B cell (primary cell): ENCODE measurements around the gene SPECC1L. TPM values are rescaled to one million over a fixed set of nuclear protein-coding genes. Genes with fewer than 3 reads are reported as not detected.

Source experiments
- ATAC-seq: fragments of 200-7000 bp; cut with Tn5 transposase; one replicate; pipeline ENCODE4 v1.10.0; 2021; ENCODE audit warnings: low read depth, mild to moderate bottlenecking, moderate number of reproducible peaks, moderate library complexity
- CTCF ChIA-PET: fragments of 350-600 bp; sonication (Branson Sonifier 250); formaldehyde crosslinking; loops from one replicate; lab custom pipeline; 2021; ENCODE audit warnings: antibody characterized with exemption, inconsistent platforms; lab: Charles Lee
- POLR2A ChIA-PET: fragments of 350-600 bp; sonication (Branson Sonifier 250); formaldehyde crosslinking; loops from one replicate; lab custom pipeline; 2021; ENCODE audit warnings: antibody characterized with exemption; lab: Charles Lee
- DNase-seq: peaks from one replicate; pipeline ENCODE4 v3.0.0; 2013
- H2AFZ ChIP-seq: 2 replicates; pipeline ENCODE4 v1.6.1; 2012; ENCODE audit warnings: mild to moderate bottlenecking, low read depth, low read length; ENCODE audit not compliant: insufficient read depth, poor library complexity, severe bottlenecking
- H3K27ac ChIP-seq, 2 donors: 1 replicate in 1 of 2; 2 replicates in 1 of 2; pipeline ENCODE4 v1.5.1; 2012 to 2013; ENCODE audit warnings: low read length in 2 of 2, mild to moderate bottlenecking in 2 of 2, moderate library complexity in 1 of 2
- H3K27me3 ChIP-seq, 4 experiments: fragments of 200-600 bp in 1 of 4; sonication (generic) in 1 of 4; replicated peaks in 1 of 4; 1 replicate in 2 of 4; 2 replicates in 2 of 4; pipeline versions ENCODE4 v1.6.1 to v1.7.0; 2013 to 2016; ENCODE audit warnings: low read length in 3 of 4, mild to moderate bottlenecking in 2 of 4, mixed read lengths in 1 of 4, moderate library complexity in 1 of 4; ENCODE audit not compliant: insufficient read depth in 4 of 4, control insufficient read depth in 3 of 4; ENCODE audit errors: control extremely low read depth in 1 of 4
- H3K36me3 ChIP-seq, 2 experiments: replicated peaks in 1 of 2; 1 replicate in 1 of 2; 2 replicates in 1 of 2; pipeline versions ENCODE4 v1.6.1 to v1.7.1; 2013; ENCODE audit warnings: low read length in 1 of 2; ENCODE audit not compliant: insufficient read depth in 2 of 2, control insufficient read depth in 1 of 2; ENCODE audit errors: control extremely low read depth in 1 of 2, extremely low read depth in 1 of 2
- H3K4me1 ChIP-seq, 2 donors: fragments of 200-600 bp in 1 of 2; sonication (generic) in 1 of 2; 1 replicate in 1 of 2; 2 replicates in 1 of 2; pipeline versions ENCODE4 v1.5.1 to v1.6.1; 2013 to 2017; ENCODE audit warnings: low read length in 2 of 2; ENCODE audit not compliant: control insufficient read depth in 2 of 2, insufficient read depth in 2 of 2
- H3K4me2 ChIP-seq: replicated peaks from 2 replicates; pipeline ENCODE3; 2012; ENCODE audit warnings: mild to moderate bottlenecking, low read depth, low read length; ENCODE audit not compliant: poor library complexity, severe bottlenecking
- H3K4me3 ChIP-seq, 5 experiments: fragments of 200-600 bp in 1 of 5; sonication (generic) in 1 of 5; 1 replicate in 3 of 5; 2 replicates in 2 of 5; pipeline versions ENCODE4 v1.5.1 to v1.7.0; 2011 to 2016; ENCODE audit warnings: low read length in 4 of 5, mild to moderate bottlenecking in 4 of 5, low read depth in 2 of 5, control low read depth in 1 of 5, moderate library complexity in 1 of 5; ENCODE audit not compliant: insufficient read depth in 1 of 5; ENCODE audit errors: control extremely low read depth in 1 of 5, extremely low read depth in 1 of 5
- H3K79me2 ChIP-seq: fragments of 200-600 bp; sonication (generic); one replicate; pipeline ENCODE4 v1.6.0; 2016; ENCODE audit warnings: low read length; ENCODE audit not compliant: control insufficient read depth, insufficient read depth
- H3K9ac ChIP-seq: fragments of 200-600 bp; sonication (generic); 2 replicates; pipeline ENCODE4 v1.6.1; 2017; ENCODE audit warnings: mild to moderate bottlenecking, low read length, moderate library complexity
- H3K9me3 ChIP-seq, 3 donors: one replicate each; pipeline versions ENCODE4 v1.6.1 to v1.7.1; 2013; ENCODE audit warnings: low read length in 2 of 3; ENCODE audit not compliant: control insufficient read depth in 2 of 3, insufficient read depth in 1 of 3; ENCODE audit errors: control extremely low read depth in 1 of 3
- H4K20me1 ChIP-seq: 2 replicates; pipeline ENCODE4 v1.6.0; 2012; ENCODE audit warnings: mild to moderate bottlenecking, low read length; ENCODE audit not compliant: insufficient read depth, control insufficient read depth, poor library complexity, severe bottlenecking
- H3K27ac Mint-ChIP-seq: one replicate; pipeline ENCODE4 v1.8.0; 2021; ENCODE audit warnings: mixed read lengths
- H3K27me3 Mint-ChIP-seq: one replicate; pipeline ENCODE4 v1.8.0; 2021; ENCODE audit warnings: mixed read lengths
- H3K4me1 Mint-ChIP-seq: one replicate; pipeline ENCODE4 v1.8.0; 2021; ENCODE audit warnings: mixed read lengths
- H3K4me3 Mint-ChIP-seq: one replicate; pipeline ENCODE4 v1.8.0; 2021; ENCODE audit warnings: mixed read lengths
- H3K9me3 Mint-ChIP-seq: one replicate; pipeline ENCODE4 v1.8.0; 2022; ENCODE audit warnings: mixed read lengths; ENCODE audit not compliant: insufficient read depth
- EZH2 ChIP-seq: IDR thresholded peaks from 2 replicates; pipeline ENCODE4 v1.6.1; 2012; ENCODE audit warnings: borderline replicate concordance, low read depth, mild to moderate bottlenecking, moderate library complexity, low read length; ENCODE audit not compliant: insufficient read depth, poor library complexity, severe bottlenecking
- WGBS: methylation state at CpG from one replicate; pipeline ENCODE4 v1.1.5; 2013; ENCODE audit warnings: missing lambda C conversion rate; ENCODE audit not compliant: insufficient coverage; 5-methylcytosine and 5-hydroxymethylcytosine counted together
- intact Hi-C: fragments of 100-400 bp; cut with micrococcal nuclease; formaldehyde crosslinking; loops from one replicate; pipeline ENCODE4 v1.10.0; 2022
- polyA plus RNA-seq: library from polyadenylated mRNA; depleted of rRNA; stranded (reverse); fragments of >200 nt; gene quantifications from 2 replicates; pipeline ENCODE4 v1.2.3, GENCODE V29; 2012
- total RNA-seq, 2 donors: library from RNA; stranded (reverse); fragments of 120-200 nt in 1 of 2; gene quantifications; 1 replicate in 1 of 2; 2 replicates in 1 of 2; pipeline versions ENCODE4 v1.2.3 to v1.2.4, GENCODE V29; 2013 to 2022
- TF ChIP-seq, protein P1 (sequence below): fragments of 200-600 bp; IDR thresholded peaks from one replicate; pipeline ENCODE4 v1.8.0; 2022; ENCODE audit warnings: antibody characterized with exemption, mild to moderate bottlenecking

The SPECC1L gene
- total and polyA plus RNA-seq, 2 donors (not counting 1 experiment from before 2014, with no cell fraction given) = 14.4 to 85.3 TPM

DNA sequence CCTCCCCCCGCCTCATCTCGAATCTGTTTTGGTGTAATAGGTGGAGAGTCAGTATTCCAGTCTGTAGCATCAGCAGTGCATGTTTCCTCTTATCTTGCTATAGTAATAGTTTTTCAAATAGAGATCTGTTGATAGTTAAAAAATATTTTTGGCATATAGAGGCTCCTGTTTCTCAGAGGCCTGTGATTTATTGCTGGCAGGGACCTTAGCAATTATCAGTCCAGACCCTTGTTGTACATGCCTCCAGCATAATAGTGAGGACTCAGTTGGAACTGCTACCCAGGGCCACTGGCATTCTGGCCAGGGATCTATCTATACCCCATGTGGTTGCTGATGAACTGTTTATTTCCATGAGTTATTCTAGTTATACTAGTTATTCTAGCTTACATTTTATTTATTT is 52.6 kb downstream of the SPECC1L start:
- ChIA-PET CTCF (interaction anchor here (1.1 to 6.1 kb wide), 6 partner anchors 7 to 204 kb away, joined by 3 to 36 read pairs (median 4); no protein-coding TSS in a partner anchor), POLR2A (no interaction called here)
- H3K4me3 Mint-ChIP-seq = no peak overlapping the region
- Histone ChIP-seq H3K36me3 (peaks cover 10 to 42% of the 10 kb centered on the region in 2 experiments), H3K27me3 (no peaks in the 10 kb centered on the region), H3K4me2 (no peak overlapping the region), H3K4me3 (no peak overlapping the region), H3K4me1 (no peaks in the 10 kb centered on the region), H3K79me2 (peaks cover 6% of the 10 kb centered on the region), H4K20me1 (no peaks in the 10 kb centered on the region), H2AFZ (no peak overlapping the region), H3K27ac (no peak overlapping the region), H3K9ac (no peak overlapping the region), H3K9me3 (no peaks in the 10 kb centered on the region)
- H3K9me3 Mint-ChIP-seq = no peaks in the 10 kb centered on the region
- intact Hi-C loops = no loop called here
- peaks cover 8% of the 10 kb centered on the region for H3K4me1 Mint-ChIP-seq
- TF ChIP-seq EZH2 = no peak
- ATAC-seq (no peak), DNase-seq (no peak)
- no peaks in the 10 kb centered on the region for H3K27me3 Mint-ChIP-seq
- H3K27ac Mint-ChIP-seq = no peak overlapping the region
- WGBS = no CpG with 5 or more reads among the region's 2 CpGs

DNA sequence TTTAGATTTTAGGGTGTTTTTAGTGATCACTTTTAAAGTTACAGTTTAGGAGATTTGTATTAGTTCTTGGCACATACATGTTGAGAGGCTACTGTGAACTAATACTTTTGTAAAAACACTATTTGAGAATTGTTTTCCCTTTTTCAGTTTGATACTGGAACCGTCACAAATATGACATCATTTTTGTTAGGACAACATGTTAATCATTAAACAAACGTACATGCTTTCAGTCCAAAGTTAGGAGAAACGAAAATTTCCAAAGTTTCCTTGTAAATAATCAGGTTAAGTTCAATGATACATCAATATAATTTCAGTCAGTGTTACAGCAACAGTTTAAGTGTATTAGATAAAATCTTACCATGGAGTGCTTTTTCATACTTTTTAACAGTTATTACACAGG is 53.1 kb downstream of the SPECC1L start:
- intact Hi-C loops = no loop called here
- H3K79me2 ChIP-seq = peaks cover 6% of the 10 kb centered on the region
- no peaks in the 10 kb centered on the region for H3K27me3 Mint-ChIP-seq
- no peak overlapping the region for H3K27ac Mint-ChIP-seq
- no peaks in the 10 kb centered on the region for H4K20me1 ChIP-seq
- no peak overlapping the region for H3K4me2 ChIP-seq
- ChIA-PET CTCF (interaction anchor here (1.1 to 6.1 kb wide), 5 partner anchors 9 to 203 kb away, joined by 3 to 36 read pairs (median 4); no protein-coding TSS in a partner anchor), POLR2A (no interaction called here)
- ATAC-seq (no peak), DNase-seq (no peak)
- no peak overlapping the region for H2AFZ ChIP-seq
- H3K4me3 Mint-ChIP-seq = no peak overlapping the region
- no peaks in the 10 kb centered on the region for H3K4me1 ChIP-seq
- H3K36me3 ChIP-seq = peaks cover 10 to 41% of the 10 kb centered on the region in 2 experiments
- no peak overlapping the region for H3K27ac ChIP-seq
- no peak overlapping the region for H3K4me3 ChIP-seq
- TF ChIP-seq, protein P1, sequence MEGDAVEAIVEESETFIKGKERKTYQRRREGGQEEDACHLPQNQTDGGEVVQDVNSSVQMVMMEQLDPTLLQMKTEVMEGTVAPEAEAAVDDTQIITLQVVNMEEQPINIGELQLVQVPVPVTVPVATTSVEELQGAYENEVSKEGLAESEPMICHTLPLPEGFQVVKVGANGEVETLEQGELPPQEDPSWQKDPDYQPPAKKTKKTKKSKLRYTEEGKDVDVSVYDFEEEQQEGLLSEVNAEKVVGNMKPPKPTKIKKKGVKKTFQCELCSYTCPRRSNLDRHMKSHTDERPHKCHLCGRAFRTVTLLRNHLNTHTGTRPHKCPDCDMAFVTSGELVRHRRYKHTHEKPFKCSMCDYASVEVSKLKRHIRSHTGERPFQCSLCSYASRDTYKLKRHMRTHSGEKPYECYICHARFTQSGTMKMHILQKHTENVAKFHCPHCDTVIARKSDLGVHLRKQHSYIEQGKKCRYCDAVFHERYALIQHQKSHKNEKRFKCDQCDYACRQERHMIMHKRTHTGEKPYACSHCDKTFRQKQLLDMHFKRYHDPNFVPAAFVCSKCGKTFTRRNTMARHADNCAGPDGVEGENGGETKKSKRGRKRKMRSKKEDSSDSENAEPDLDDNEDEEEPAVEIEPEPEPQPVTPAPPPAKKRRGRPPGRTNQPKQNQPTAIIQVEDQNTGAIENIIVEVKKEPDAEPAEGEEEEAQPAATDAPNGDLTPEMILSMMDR = no peak
- no peak for TF ChIP-seq EZH2
- H3K9ac ChIP-seq = no peak overlapping the region
- H3K9me3 Mint-ChIP-seq = no peaks in the 10 kb centered on the region
- WGBS = no CpG with 5 or more reads among the region's 3 CpGs
- H3K9me3 ChIP-seq = no peaks in the 10 kb centered on the region
- H3K27me3 ChIP-seq = no peaks in the 10 kb centered on the region
- peaks cover 9% of the 10 kb centered on the region for H3K4me1 Mint-ChIP-seq
